ENCODE measurements around the gene C12orf75.
"Not testable (repeated sequence)": the region's sequence is repeated elsewhere in the genome, so short reads cannot be mapped to it uniquely, and the experiment has no call there.

C12orf75 gene

GRCh38 chr12:105330283-105330930 lies at the start of gene C12orf75:
Gene C12orf75 (plus strand): TSS chr12:105330691. CDS start chr12:105330892, 201 bp downstream.
- DNase-seq (ENCODE audit: extremely low read depth in 1 of 2, low read depth in 1 of 2), result peak; percentile 84 to 88

- DNase-seq (ENCODE audit: extremely low read depth in 1 of 2, low read depth in 1 of 2), result no peak
These were observed 49.4 kb upstream of the C12orf75 start for GRCh38 chr12:105280966-105281693.

GRCh38 chr12:105281694-105282049 lies 48.8 kb upstream of the C12orf75 start:
- no peak for DNase-seq (ENCODE audit: extremely low read depth in 1 of 2, low read depth in 1 of 2)

GRCh38 chr12:105285378-105285777 lies 45.1 kb upstream of the C12orf75 start:
- no peak for DNase-seq (ENCODE audit: extremely low read depth in 1 of 2, low read depth in 1 of 2)

GRCh38 chr12:105287408-105287807 lies 43.1 kb upstream of the C12orf75 start:
- DNase-seq (ENCODE audit: extremely low read depth in 1 of 2, low read depth in 1 of 2), result no peak

- DNase-seq (ENCODE audit: extremely low read depth in 1 of 2, low read depth in 1 of 2), result no peak
These were observed 42.0 kb upstream of the C12orf75 start for GRCh38 chr12:105288311-105288996.

GRCh38 chr12:105289114-105289904 lies 41.2 kb upstream of the C12orf75 start:
- DNase-seq (ENCODE audit: extremely low read depth in 1 of 2, low read depth in 1 of 2), result no peak

GRCh38 chr12:105291531-105291930 lies 39.0 kb upstream of the C12orf75 start:
- no peak for DNase-seq (ENCODE audit: extremely low read depth in 1 of 2, low read depth in 1 of 2)

GRCh38 chr12:105292705-105293104 lies 37.8 kb upstream of the C12orf75 start:
- DNase-seq (ENCODE audit: extremely low read depth in 1 of 2, low read depth in 1 of 2), result no peak

- no peak for DNase-seq (ENCODE audit: extremely low read depth in 1 of 2, low read depth in 1 of 2)
These were observed 37.3 kb upstream of the C12orf75 start for GRCh38 chr12:105293187-105293586.

- DNase-seq (ENCODE audit: extremely low read depth in 1 of 2, low read depth in 1 of 2), result no peak
These were observed 36.3 kb upstream of the C12orf75 start for GRCh38 chr12:105294161-105294560.

- DNase-seq (ENCODE audit: extremely low read depth in 1 of 2, low read depth in 1 of 2), result no peak
These were observed 35.5 kb upstream of the C12orf75 start for GRCh38 chr12:105294886-105295479.

- no peak for DNase-seq (ENCODE audit: extremely low read depth in 1 of 2, low read depth in 1 of 2)
These were observed 34.1 kb upstream of the C12orf75 start for GRCh38 chr12:105296116-105297089.

GRCh38 chr12:105300883-105301282 lies 29.6 kb upstream of the C12orf75 start:
- no peak for DNase-seq (ENCODE audit: extremely low read depth in 1 of 2, low read depth in 1 of 2)

- no peak for DNase-seq (ENCODE audit: extremely low read depth in 1 of 2, low read depth in 1 of 2)
These were observed 28.8 kb upstream of the C12orf75 start for GRCh38 chr12:105301696-105302095.

- DNase-seq (ENCODE audit: extremely low read depth in 1 of 2, low read depth in 1 of 2), result not testable (repeated sequence)
These were observed 27.5 kb upstream of the C12orf75 start for GRCh38 chr12:105302986-105303385.

GRCh38 chr12:105304626-105305025 lies 25.9 kb upstream of the C12orf75 start:
- DNase-seq (ENCODE audit: extremely low read depth in 1 of 2, low read depth in 1 of 2), result not testable (repeated sequence)

- not testable (repeated sequence) for DNase-seq (ENCODE audit: extremely low read depth in 1 of 2, low read depth in 1 of 2)
These were observed 22.7 kb upstream of the C12orf75 start for GRCh38 chr12:105307601-105308314.

- DNase-seq (ENCODE audit: extremely low read depth in 1 of 2, low read depth in 1 of 2), result not testable (repeated sequence)
These were observed 21.7 kb upstream of the C12orf75 start for GRCh38 chr12:105308839-105309238.
